ENCODE data around the gene PTGIS. TPM values are rescaled to one million over a fixed set of nuclear protein-coding genes. Genes with fewer than 3 reads are reported as not detected.
A peak's percentile ranks its signal among the peaks of the same experiment; 100 is the strongest.
"Not testable (repeated sequence)": the region's sequence is repeated elsewhere in the genome, so short reads cannot be mapped to it uniquely, and the experiment has no call there.

PTGIS gene
- total RNA-seq, 2 donors from 2014 or later = 12.9 to 34.6 TPM

DNA sequence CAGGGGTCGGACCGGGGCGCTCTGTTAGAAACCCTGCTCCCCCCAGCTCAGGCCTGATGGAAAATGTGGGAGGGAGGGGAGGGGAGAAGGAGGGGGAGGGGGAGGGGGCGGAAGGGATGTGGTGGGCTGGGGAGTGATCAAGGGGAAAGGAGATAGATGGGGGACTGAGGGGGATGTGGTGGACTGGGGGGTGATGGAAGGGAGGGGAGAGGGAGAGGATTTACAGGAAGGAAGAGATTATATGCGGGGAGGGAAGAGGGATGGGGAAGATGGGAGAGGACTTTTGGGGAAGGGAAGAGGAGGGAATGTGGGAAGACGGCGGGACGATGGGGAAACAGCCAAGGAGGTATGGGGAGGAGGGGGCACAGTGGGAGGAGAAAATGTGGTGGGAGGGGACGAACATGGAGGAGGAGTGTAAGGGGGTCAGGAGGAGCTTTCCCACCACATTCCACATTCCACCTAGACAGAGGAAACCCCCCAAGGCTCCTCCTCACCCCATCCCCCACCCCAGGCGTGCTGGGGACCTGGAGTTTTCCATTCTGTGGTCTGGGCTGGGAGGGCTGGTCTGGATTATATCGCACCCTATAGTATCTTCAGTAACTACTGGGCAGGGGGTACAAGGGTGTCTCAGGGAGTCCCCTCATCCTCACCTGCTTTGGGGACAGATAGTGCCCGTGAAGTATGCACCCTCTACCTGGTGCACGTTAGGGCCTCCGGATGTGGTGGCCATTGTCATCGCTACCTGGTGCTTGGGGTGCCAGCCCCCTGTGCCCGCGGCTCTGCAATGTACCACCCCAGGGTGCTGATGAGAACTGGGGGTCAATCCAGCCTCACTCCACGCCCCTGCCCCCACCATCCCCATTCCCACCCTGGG lies 578 bp upstream of the PTGIS start:
- no peaks in the 10 kb centered on the region for H3K36me3 ChIP-seq
- no peak for DNase-seq (ENCODE audit: low spot score)
- TF ChIP-seq, protein P1, sequence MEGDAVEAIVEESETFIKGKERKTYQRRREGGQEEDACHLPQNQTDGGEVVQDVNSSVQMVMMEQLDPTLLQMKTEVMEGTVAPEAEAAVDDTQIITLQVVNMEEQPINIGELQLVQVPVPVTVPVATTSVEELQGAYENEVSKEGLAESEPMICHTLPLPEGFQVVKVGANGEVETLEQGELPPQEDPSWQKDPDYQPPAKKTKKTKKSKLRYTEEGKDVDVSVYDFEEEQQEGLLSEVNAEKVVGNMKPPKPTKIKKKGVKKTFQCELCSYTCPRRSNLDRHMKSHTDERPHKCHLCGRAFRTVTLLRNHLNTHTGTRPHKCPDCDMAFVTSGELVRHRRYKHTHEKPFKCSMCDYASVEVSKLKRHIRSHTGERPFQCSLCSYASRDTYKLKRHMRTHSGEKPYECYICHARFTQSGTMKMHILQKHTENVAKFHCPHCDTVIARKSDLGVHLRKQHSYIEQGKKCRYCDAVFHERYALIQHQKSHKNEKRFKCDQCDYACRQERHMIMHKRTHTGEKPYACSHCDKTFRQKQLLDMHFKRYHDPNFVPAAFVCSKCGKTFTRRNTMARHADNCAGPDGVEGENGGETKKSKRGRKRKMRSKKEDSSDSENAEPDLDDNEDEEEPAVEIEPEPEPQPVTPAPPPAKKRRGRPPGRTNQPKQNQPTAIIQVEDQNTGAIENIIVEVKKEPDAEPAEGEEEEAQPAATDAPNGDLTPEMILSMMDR (IDR thresholded peaks at IDR 0.05) = no peak
- no peak for TF ChIP-seq POLR2AphosphoS5 (IDR thresholded peaks at IDR 0.05)
- no peak for TF ChIP-seq POLR2A (IDR thresholded peaks at IDR 0.05)
- H3K27me3 ChIP-seq (replicated peaks; ENCODE audit: insufficient read depth) = no peaks in the 10 kb centered on the region
- intact Hi-C loops (cut with DNase I) = no loop called here
- H3K4me1 ChIP-seq (replicated peaks) = no peaks in the 10 kb centered on the region
- 57% methylated on average over 14 of the region's 18 CpGs for WGBS
- no peaks in the 10 kb centered on the region for H3K9me3 ChIP-seq
- H3K4me3 ChIP-seq = peak overlapping the region; percentile 42 to 44
- peak overlapping the region; percentile 69 to 79 for H3K27ac ChIP-seq

DNA sequence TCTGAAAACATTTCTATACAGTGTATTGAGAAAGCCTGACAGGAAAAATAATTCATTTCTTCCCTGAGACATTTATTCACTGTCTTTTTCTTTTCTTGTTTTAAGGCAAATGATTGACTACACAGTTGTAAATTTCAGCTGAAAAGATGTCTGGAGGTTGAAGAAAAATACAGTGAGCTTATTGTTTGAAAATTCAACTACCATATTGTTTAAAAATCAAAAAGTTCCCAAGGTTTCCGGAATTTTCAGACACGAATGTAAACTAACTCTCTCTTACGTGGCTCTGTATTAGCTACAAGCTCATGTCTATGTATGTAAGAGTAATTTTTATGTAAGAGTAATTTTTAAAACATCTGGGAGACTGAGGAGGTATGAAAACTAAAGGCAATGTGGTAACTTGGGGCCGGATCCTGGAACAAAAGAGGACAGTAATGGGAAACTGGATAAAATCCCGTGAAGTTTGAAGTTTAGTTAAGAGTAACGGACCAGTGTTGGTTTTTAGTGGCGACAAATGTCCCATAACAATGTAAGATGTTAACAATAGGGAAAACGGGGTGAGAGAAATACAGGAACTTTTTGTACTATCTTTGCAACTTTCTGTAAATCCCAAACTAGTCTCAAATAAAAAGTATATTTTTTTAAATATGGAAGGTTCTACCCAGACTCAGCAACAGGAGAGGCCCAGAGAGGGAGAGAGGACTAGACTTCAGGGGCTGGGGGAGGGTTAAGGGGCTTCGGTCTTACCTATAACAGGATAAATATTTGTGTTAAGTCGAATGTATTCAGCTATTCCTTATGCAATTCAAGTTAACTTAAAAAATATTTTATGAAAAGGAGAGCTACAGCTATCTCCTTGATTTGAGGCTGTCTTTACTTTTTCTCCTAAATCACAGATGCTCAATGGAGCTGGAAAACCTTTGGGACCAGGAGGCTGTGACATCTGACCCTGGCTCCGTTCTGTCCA lies 1.3 kb downstream of the PTGIS start:
- Histone ChIP-seq H3K36me3 (no peaks in the 10 kb centered on the region), H3K9me3 (no peaks in the 10 kb centered on the region), H3K27me3 (replicated peaks; ENCODE audit: insufficient read depth) (no peaks in the 10 kb centered on the region), H3K4me3 (peak overlapping the region; percentile 42 to 44), H3K27ac (peak overlapping the region; percentile 69 to 79), H3K4me1 (replicated peaks) (no peaks in the 10 kb centered on the region)
- no peak for DNase-seq (ENCODE audit: low spot score)
- no peak for TF ChIP-seq POLR2A (IDR thresholded peaks at IDR 0.05)
- TF ChIP-seq POLR2AphosphoS5 (IDR thresholded peaks at IDR 0.05) = no peak
- TF ChIP-seq, protein P1 (IDR thresholded peaks at IDR 0.05) = no peak
- WGBS = 49% methylated on average over 11 of the region's 11 CpGs
- intact Hi-C loops (cut with DNase I) = no loop called here

DNA sequence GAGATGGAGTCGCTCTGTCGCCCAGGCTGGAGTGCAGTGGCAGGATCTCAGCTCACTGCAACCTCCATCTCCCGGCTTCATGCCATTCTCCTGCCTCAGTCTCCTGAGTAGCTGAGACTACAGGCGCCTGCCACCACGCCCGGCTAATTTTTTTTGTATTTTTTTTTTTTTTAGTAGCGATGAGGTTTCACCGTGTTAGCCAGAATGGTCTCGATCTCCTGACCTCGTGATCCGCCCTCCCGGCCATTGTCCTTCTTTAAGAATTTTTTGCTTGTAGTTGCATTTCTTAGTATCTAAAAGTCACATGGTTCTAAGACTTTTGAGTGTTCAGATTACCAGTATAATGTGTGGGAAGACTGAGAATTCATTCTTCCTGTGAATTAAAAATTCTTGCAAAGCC lies 2.9 kb downstream of the PTGIS start:
- H3K4me1 ChIP-seq (replicated peaks); DNase-seq (ENCODE audit: low spot score); H3K4me3 ChIP-seq; H3K27ac ChIP-seq; H3K9me3 ChIP-seq; intact Hi-C loops (cut with DNase I); H3K36me3 ChIP-seq; H3K27me3 ChIP-seq (replicated peaks; ENCODE audit: insufficient read depth): not testable (repeated sequence)
- WGBS = 80% methylated on average over 12 of the region's 12 CpGs

DNA sequence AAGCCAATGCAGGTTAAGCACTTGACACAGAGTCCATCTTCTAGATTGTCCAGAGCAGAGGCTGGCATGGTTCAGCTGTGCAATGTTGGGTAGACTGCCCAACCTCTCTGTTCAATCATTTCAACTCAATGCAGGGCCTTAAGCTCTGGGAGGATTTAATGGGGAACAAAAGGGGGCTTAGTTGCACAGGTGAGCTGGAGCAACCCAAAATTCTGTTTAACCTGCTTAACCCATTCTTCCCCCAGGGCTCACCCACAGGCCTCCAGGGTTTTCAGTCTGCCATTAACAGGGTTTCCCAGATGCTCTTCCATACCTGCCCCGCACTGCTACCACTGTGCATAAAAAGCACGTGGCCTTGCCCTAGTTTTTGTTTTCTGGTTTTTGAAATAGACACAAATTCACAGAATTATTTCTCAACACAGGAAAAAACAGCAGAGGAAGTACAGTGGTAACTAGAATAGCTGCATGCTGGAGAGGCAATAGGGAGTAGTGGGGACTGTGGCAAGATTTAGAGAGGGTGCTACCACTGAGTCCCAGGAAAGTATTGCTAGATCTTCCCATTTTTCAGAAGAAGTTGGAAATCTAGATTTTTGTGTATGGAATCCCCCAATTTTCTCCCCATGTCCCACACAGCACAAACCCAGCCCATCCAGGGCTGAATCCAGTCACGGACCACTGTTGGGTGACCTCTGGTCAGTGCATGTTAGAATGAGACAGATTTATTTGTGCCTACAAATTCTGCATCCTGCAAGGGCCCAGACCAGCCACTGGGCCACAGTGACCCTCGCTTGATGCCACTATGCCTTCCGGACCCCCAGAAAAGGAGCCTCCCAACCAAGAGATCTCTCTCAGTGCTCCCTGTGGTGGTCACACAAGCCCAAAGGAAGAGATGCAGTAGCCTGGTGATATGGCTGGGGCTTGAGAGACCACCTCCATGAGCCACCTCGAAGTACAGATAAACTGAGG lies 4.6 kb downstream of the PTGIS start:
- no peak for DNase-seq (ENCODE audit: low spot score)
- intact Hi-C loops (cut with DNase I) = no loop called here
- 92% methylated on average over 6 of the region's 6 CpGs for WGBS
- Histone ChIP-seq H3K4me3 (no peak overlapping the region), H3K36me3 (no peaks in the 10 kb centered on the region), H3K9me3 (no peaks in the 10 kb centered on the region), H3K27me3 (replicated peaks; ENCODE audit: insufficient read depth) (no peaks in the 10 kb centered on the region), H3K27ac (peak overlapping the region; percentile 77 to 78), H3K4me1 (replicated peaks) (no peaks in the 10 kb centered on the region)
- TF ChIP-seq, protein P1 (IDR thresholded peaks at IDR 0.05) = no peak
- TF ChIP-seq POLR2AphosphoS5 (IDR thresholded peaks at IDR 0.05) = no peak
- no peak for TF ChIP-seq POLR2A (IDR thresholded peaks at IDR 0.05)

All from prostate gland (tissue), 2 donors.